ENCODE data around the gene LUZP1. TPM values are rescaled to one million over a fixed set of nuclear protein-coding genes. Genes with fewer than 3 reads are reported as not detected.
A peak's percentile ranks its signal among the peaks of the same experiment; 100 is the strongest.

Gene LUZP1
- total RNA-seq, 1 donor from 2014 or later, result 33.0 TPM

DNA sequence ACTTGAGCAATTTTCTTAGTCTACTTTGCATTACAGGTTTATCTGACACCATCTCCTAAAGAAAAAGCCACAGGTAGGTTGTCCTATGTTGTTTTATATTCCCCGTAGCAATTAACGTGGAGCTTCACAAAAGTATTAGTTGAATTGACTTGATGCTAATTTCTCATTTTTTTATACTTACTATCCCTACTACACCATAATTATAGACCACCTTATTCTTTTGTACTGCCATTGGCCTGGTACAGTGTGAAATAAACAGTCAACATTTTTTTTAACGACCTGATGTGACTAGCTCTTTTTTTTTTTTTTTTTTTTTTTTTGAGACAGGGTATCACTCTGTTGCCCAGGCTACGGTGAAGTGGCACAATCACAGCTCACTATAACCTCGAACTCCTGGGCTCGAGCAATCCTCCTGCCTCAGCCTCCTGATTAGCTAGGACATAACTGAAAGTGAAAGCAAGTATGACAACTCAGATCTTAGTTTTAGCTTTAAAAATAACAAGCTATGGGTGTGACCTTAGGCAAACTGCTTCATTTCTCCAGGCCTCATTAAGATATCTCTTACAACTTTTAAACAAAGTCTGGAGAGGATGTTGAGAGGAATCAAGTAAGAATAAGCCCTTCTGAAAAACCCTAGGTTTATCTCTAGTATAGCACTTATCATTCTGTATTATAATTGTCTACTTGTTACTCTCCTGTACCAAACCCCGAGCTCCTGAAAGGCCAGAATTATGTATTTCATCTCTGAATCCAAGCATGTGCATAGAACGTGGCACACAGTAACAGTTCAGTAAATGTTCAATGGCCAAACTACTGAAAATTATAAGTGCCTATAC lies 49.5 kb downstream of the LUZP1 start:
- peak overlapping the region; percentile 65 for H3K27ac Mint-ChIP-seq
- no peak overlapping the region for H3K4me3 Mint-ChIP-seq
- no peaks in the 10 kb centered on the region for H3K36me3 Mint-ChIP-seq
- no peaks in the 10 kb centered on the region for H3K9me3 Mint-ChIP-seq
- TF ChIP-seq, protein P1, sequence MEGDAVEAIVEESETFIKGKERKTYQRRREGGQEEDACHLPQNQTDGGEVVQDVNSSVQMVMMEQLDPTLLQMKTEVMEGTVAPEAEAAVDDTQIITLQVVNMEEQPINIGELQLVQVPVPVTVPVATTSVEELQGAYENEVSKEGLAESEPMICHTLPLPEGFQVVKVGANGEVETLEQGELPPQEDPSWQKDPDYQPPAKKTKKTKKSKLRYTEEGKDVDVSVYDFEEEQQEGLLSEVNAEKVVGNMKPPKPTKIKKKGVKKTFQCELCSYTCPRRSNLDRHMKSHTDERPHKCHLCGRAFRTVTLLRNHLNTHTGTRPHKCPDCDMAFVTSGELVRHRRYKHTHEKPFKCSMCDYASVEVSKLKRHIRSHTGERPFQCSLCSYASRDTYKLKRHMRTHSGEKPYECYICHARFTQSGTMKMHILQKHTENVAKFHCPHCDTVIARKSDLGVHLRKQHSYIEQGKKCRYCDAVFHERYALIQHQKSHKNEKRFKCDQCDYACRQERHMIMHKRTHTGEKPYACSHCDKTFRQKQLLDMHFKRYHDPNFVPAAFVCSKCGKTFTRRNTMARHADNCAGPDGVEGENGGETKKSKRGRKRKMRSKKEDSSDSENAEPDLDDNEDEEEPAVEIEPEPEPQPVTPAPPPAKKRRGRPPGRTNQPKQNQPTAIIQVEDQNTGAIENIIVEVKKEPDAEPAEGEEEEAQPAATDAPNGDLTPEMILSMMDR (conservative IDR thresholded peaks at IDR 0.05), result no peak
- H3K4me1 Mint-ChIP-seq (ENCODE audit: unreplicated experiment), result peaks cover 29% of the 10 kb centered on the region
- no peak for DNase-seq (ENCODE audit: extremely low spot score, unreplicated experiment)
- no peaks in the 10 kb centered on the region for H3K27me3 Mint-ChIP-seq

DNA sequence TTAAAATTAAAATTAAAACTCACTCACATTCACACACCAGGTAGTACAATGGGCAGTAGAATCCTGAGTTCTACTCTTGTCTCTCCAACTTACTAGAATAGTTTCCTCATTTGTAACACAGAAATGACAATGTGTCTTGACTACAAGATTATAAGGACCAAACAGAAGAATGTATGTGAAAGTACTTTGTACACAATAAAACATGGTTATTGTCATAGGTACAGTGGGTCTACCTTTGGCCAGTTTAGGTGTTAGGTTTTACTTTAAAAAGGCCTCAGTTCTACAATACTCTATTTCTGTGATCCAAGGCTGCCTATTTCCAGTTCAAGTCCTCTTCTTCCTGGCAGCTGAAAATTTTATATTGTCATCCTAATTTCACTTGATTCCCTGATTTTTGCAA lies 50.2 kb downstream of the LUZP1 start:
- DNase-seq (ENCODE audit: extremely low spot score, unreplicated experiment), result no peak
- H3K27ac Mint-ChIP-seq, result no peak overlapping the region
- no peaks in the 10 kb centered on the region for H3K27me3 Mint-ChIP-seq
- H3K4me1 Mint-ChIP-seq (ENCODE audit: unreplicated experiment), result peaks cover 23% of the 10 kb centered on the region
- H3K36me3 Mint-ChIP-seq, result no peaks in the 10 kb centered on the region
- H3K4me3 Mint-ChIP-seq, result no peak overlapping the region
- TF ChIP-seq, protein P1 (conservative IDR thresholded peaks at IDR 0.05), result no peak
- H3K9me3 Mint-ChIP-seq, result no peaks in the 10 kb centered on the region

DNA sequence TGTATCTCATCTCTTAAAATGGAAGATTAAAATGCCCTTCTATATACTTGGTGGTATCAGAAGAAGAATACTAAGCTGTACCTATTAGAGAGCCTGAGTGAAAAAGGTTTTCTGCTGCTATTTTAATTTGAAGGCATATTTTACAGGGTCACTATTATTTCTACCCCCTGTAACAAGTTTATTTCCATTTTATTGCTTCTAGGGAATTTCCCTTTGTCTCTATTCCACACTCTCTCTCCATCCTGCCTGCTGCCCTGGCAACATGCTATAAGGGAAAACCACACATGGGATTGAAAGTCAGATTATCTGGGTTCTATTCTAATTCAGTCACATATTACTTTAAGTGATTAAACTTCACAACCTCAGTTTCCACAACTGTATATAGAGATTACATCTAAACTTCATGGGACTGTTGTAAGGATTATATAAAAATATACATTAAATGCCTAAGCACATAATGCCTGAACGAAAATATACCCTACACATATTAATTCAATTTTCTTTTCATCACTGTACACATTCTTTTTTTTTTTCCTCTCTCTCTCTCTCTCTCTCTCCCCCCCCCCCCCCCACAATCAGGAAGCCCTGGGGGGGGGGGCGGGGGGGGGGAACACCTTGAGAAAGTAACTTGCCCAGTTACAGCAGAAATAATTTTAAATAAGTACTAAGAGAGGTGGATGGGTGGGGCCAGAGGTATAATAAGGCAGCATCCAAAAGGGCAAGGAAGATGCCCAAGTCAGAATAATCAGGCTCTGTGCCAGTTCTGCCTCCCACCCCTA lies 51.5 kb downstream of the LUZP1 start:
- peaks cover 21% of the 10 kb centered on the region for H3K4me1 Mint-ChIP-seq (ENCODE audit: unreplicated experiment)
- no peak overlapping the region for H3K27ac Mint-ChIP-seq

DNA sequence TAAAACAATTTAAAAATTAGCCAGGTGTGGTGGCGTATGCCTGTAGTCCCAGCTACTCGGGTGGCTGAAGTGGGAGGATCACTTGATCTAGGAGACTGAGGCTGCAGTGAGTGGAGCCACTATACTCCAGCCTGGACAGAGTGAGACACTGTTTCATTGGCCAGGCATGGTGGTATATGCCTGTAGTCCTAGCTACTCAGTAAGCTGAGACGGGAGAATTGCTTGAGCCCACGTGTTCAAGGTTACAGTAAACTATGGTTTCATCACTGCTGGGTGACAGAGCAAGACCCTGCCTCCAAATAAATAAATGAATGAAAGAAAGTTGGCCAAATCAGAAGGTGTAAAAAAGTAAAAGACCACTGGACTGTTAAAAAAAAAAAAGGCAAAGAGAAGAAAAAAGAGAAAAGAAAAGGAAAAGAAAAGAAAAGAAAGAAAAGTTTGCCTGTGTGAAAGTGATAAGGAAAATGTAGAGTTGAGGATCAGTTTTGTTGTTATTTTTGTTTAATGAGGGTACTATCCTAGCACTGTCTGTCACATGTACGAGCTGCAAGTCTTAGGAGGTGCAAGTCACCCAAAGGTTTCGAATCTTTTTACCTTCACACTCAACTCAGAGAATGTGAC lies 52.3 kb downstream of the LUZP1 start:
- DNase-seq (ENCODE audit: extremely low spot score, unreplicated experiment), result no peak
- H3K36me3 Mint-ChIP-seq, result no peaks in the 10 kb centered on the region
- no peaks in the 10 kb centered on the region for H3K27me3 Mint-ChIP-seq
- no peaks in the 10 kb centered on the region for H3K9me3 Mint-ChIP-seq
- H3K4me1 Mint-ChIP-seq (ENCODE audit: unreplicated experiment), result peaks cover 26% of the 10 kb centered on the region
- TF ChIP-seq, protein P1 (conservative IDR thresholded peaks at IDR 0.05), result no peak
- H3K27ac Mint-ChIP-seq, result peak overlapping the region; percentile 9
- no peak overlapping the region for H3K4me3 Mint-ChIP-seq

More for the DNA sequence above, 51.5 kb downstream of the LUZP1 start:
- Mint-ChIP-seq H3K4me3 (no peak overlapping the region), H3K36me3 (no peaks in the 10 kb centered on the region), H3K9me3 (no peaks in the 10 kb centered on the region), H3K27me3 (no peaks in the 10 kb centered on the region)
- TF ChIP-seq, protein P1 (conservative IDR thresholded peaks at IDR 0.05), result no peak
- no peak for DNase-seq (ENCODE audit: extremely low spot score, unreplicated experiment)

DNA sequence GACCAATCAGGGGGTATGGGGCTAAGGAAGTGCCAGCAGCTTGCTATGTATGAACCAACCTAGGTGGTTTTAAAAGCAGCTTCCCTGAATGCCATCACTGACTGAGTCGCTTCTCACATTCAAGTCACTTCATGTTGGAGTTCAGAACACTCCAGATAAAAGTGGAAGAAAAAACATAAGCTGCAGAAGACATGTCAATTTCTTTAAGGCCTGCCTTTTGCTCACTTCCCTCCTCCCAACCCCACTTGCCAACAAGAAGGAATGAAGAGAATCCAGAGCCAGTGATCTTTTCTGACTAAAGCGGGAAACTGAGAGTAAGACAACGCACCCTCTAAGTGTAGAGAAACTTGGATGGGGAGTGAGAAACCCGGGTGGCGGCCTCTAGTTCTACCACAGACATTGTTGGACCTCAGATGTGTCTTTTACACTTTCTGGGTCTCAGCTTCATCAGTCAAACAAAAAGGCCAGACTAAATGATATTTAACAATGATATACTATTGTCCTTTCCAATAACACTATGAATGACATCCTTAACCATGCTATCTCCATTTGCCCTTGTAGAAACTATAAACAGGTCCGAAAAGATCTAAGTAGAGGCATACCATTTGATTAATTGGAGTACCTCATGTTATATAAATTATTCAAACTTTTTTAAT lies 54.1 kb downstream of the LUZP1 start:
- Mint-ChIP-seq H3K27ac (no peak overlapping the region), H3K4me1 (ENCODE audit: unreplicated experiment) (peaks cover 29% of the 10 kb centered on the region), H3K36me3 (no peaks in the 10 kb centered on the region), H3K27me3 (no peaks in the 10 kb centered on the region), H3K4me3 (no peak overlapping the region), H3K9me3 (no peaks in the 10 kb centered on the region)
- DNase-seq (ENCODE audit: extremely low spot score, unreplicated experiment), result no peak
- TF ChIP-seq, protein P1 (conservative IDR thresholded peaks at IDR 0.05), result no peak

All from type B pancreatic cell (in vitro differentiated cells).